RWPE1 (cell line): ENCODE data around the gene ABRACL.

Experiments used
- CTCF ChIA-PET: fragments of 350-600 bp; sonication (Branson Sonifier 250); formaldehyde crosslinking; extraction: SDS; loops from one replicate; lab custom pipeline; 2021; lab: Yijun Ruan, JAX
- POLR2A ChIA-PET: fragments of 400-600 bp; formaldehyde crosslinking; extraction: SDS; loops from one replicate; lab custom pipeline; 2020; ENCODE audit warnings: antibody characterized with exemption; ENCODE audit not compliant: low non-redundant PET; lab: Yijun Ruan, JAX
- DNase-seq: peaks from one replicate; pipeline ENCODE4 v3.0.0; 2012; ENCODE audit warnings: low spot score
- H3K27ac ChIP-seq: fragments of 450-650 bp; 2 replicates; pipeline ENCODE4 v1.5.1; 2017
- CTCF ChIP-seq: fragments of 450-650 bp; conservative IDR thresholded peaks from 2 replicates; pipeline ENCODE4 v1.5.1; 2017; ENCODE audit warnings: low read depth, mild to moderate bottlenecking

Gene ABRACL

GRCh38 chr6:139062932-139063646 lies 34.5 kb downstream of the ABRACL start:
- POLR2A ChIA-PET = no interaction called here
- DNase-seq = no peak

DNA sequence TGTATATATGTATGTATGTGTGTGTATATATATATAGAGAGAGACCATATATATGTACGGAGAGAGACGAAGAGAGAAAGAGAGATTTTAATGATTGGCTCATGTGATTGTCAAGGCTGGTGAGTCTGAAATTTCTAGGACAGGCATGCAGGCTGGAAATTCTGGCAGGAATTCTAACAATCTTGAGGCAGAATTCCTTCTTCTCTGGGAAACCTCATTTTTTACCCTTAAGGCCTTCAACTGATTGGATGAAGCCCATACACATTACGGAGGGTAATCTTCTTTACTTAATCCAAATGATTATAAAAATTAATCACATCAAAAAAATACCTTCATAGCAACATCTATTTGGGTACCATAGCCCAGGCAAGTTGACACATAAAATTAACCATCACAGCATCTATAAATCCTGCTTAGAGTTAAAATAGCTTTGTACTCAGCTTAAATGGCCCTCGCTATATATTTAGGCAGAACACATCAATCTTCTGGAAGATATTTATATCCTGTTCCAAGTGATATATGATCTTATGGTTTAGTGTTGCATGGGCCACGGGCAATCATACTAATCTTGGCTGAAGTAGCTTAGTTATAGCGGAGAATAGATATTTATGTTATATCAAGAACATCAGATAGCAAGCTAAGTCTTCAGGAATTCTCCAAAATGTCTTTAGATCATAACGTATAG lies 36.6 kb downstream of the ABRACL start:
- DNase-seq = no peak
- POLR2A ChIA-PET = no interaction called here
- no peak for TF ChIP-seq CTCF
- no peak overlapping the region for H3K27ac ChIP-seq
- CTCF ChIA-PET = interaction anchor here (0.7 to 0.8 kb wide), 2 partner anchors 10 to 13 kb away, joined by 3 read pairs; no protein-coding TSS in a partner anchor

More at GRCh38 chr6:139062932-139063646, 34.5 kb downstream of the ABRACL start:
- H3K27ac ChIP-seq = no peak overlapping the region
- CTCF ChIA-PET = interaction anchor here (0.7 kb wide), 1 partner anchor 54 kb away, joined by 3 read pairs; no protein-coding TSS in a partner anchor
- no peak for TF ChIP-seq CTCF

DNA sequence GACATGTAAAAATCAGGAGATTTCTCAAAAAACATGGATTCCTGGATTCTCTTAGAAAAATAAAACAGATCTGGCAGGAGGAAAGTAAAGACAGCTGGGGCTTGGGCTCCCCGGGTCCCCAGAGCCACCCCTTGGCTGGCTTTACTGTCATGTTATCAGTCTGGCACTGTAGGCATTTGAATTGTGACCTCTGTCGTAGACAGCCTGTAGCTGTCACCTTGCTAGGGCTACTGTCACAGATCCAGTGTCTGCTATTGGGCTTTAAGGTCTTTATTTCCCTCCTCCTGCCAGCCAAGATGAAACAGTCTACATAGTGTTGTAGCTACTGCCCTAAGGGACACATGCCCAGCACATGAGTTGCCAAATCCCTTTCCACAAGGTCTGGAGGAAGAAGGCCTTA lies 37.5 kb downstream of the ABRACL start:
- CTCF ChIA-PET = no interaction called here
- TF ChIP-seq CTCF = no peak
- no peak overlapping the region for H3K27ac ChIP-seq
- DNase-seq = no peak
- POLR2A ChIA-PET = no interaction called here

GRCh38 chr6:139068846-139069245 lies 40.3 kb downstream of the ABRACL start:
- CTCF ChIA-PET = no interaction called here
- DNase-seq = no peak
- POLR2A ChIA-PET = no interaction called here
- H3K27ac ChIP-seq = no peak overlapping the region
- no peak for TF ChIP-seq CTCF

- CTCF ChIA-PET = no interaction called here
- no peak for DNase-seq
Measured at GRCh38 chr6:139073118-139073517, 44.6 kb downstream of the ABRACL start.

GRCh38 chr6:139079018-139079417 lies 50.5 kb downstream of the ABRACL start:
- no peak overlapping the region for H3K27ac ChIP-seq
- no peak for DNase-seq
- CTCF ChIA-PET = no interaction called here
- no peak for TF ChIP-seq CTCF
- POLR2A ChIA-PET = no interaction called here

More at GRCh38 chr6:139073118-139073517, 44.6 kb downstream of the ABRACL start:
- POLR2A ChIA-PET = no interaction called here
- TF ChIP-seq CTCF = no peak
- H3K27ac ChIP-seq = no peak overlapping the region
